ENCODE results near the gene CHST12.
"Not testable (repeated sequence)": the region's sequence is repeated elsewhere in the genome, so short reads cannot be mapped to it uniquely, and the experiment has no call there.

Gene CHST12

GRCh38 chr7:2381881-2382509 is 21.4 kb upstream of the CHST12 start:
- peaks cover 57 to 69% (median 65%) of the 10 kb centered on the region in 11 experiments for H3K36me3 ChIP-seq
- H3K9ac ChIP-seq = no peak overlapping the region
- H3K27ac ChIP-seq = no peak overlapping the region
- H3K4me3 ChIP-seq = no peak overlapping the region
- H3K27me3 ChIP-seq = no peaks in the 10 kb centered on the region
- no peak for TF ChIP-seq Cebpa-rat (IDR thresholded peaks at IDR 0.05)
- H4K20me1 ChIP-seq = peaks cover 39 to 89% (median 80%) of the 10 kb centered on the region in 11 experiments
- H3K9me3 ChIP-seq (replicated peaks in 1 of 11) = no peaks in the 10 kb centered on the region
- no peak overlapping the region for H3K4me2 ChIP-seq
- H3K4me1 ChIP-seq = peaks cover 6 to 50% (median 28%) of the 10 kb centered on the region in 10 experiments

GRCh38 chr7:2383543-2384274 is 19.7 kb upstream of the CHST12 start:
- Histone ChIP-seq H3K9me3 (replicated peaks in 1 of 11) (no peaks in the 10 kb centered on the region), H3K27ac (peak overlapping the region in 2 of 11 experiments; percentile 17 to 26; a peak in 3 of 22 replicates), H3K36me3 (peaks cover 40 to 52% (median 48%) of the 10 kb centered on the region in 11 experiments), H3K4me1 (peaks cover 23 to 59% (median 45%) of the 10 kb centered on the region in 10 experiments), H3K4me2 (peak overlapping the region in 6 of 11 experiments; percentile 13 to 53 (median 37); a peak in 10 of 22 replicates), H3K4me3 (no peak overlapping the region), H3K27me3 (0 out of 22 replicates have a peak, but pooled peaks cover 0 to 4% (median 0%) of the 10 kb centered on the region in 11 experiments), H4K20me1 (peaks cover 22 to 89% (median 64%) of the 10 kb centered on the region in 11 experiments), H3K9ac (peak overlapping the region in 6 of 11 experiments; percentile 17 to 57 (median 38); a peak in 6 of 22 replicates)
- TF ChIP-seq Cebpa-rat (IDR thresholded peaks at IDR 0.05) = no peak

GRCh38 chr7:2384354-2385243 is 18.8 kb upstream of the CHST12 start:
- Histone ChIP-seq H3K9ac (peak overlapping the region in 6 of 11 experiments; percentile 17 to 57 (median 38); a peak in 4 of 22 replicates), H3K9me3 (replicated peaks in 1 of 11) (no peaks in the 10 kb centered on the region), H3K4me1 (peaks cover 31 to 68% (median 49%) of the 10 kb centered on the region in 10 experiments), H3K36me3 (peaks cover 31 to 43% (median 39%) of the 10 kb centered on the region in 11 experiments), H3K27me3 (0 out of 22 replicates have a peak, but pooled peaks cover 0 to 4% (median 0%) of the 10 kb centered on the region in 11 experiments), H3K27ac (peak overlapping the region in 4 of 11 experiments; percentile 11 to 30 (median 22); a peak in 3 of 22 replicates), H3K4me2 (peak overlapping the region in 6 of 11 experiments; percentile 13 to 53 (median 37); a peak in 10 of 22 replicates), H4K20me1 (peaks cover 13 to 83% (median 55%) of the 10 kb centered on the region in 11 experiments; a peak in 21 of 22 replicates), H3K4me3 (no peak overlapping the region)
- TF ChIP-seq Cebpa-rat (IDR thresholded peaks at IDR 0.05) = no peak

GRCh38 chr7:2386122-2386521 is 17.3 kb upstream of the CHST12 start:
- H3K9ac ChIP-seq; H3K27ac ChIP-seq; H3K27me3 ChIP-seq; H3K4me3 ChIP-seq; H3K9me3 ChIP-seq (replicated peaks in 1 of 11): not testable (repeated sequence)
- Histone ChIP-seq H3K4me2 (peak overlapping the region in 5 of 11 experiments; percentile 12 to 89 (median 28); a peak in 6 of 22 replicates), H4K20me1 (peaks cover 0 to 68% (median 40%) of the 10 kb centered on the region in 11 experiments; a peak in 20 of 22 replicates), H3K36me3 (peaks cover 16 to 28% (median 23%) of the 10 kb centered on the region in 11 experiments), H3K4me1 (peaks cover 43 to 82% (median 60%) of the 10 kb centered on the region in 10 experiments)

- H3K4me3 ChIP-seq = no peak overlapping the region
These were observed 16.3 kb upstream of the CHST12 start for GRCh38 chr7:2386964-2387669.

GRCh38 chr7:2387897-2388636 is 15.3 kb upstream of the CHST12 start:
- Histone ChIP-seq H4K20me1 (peaks cover 0 to 48% (median 20%) of the 10 kb centered on the region in 11 experiments; a peak in 19 of 22 replicates), H3K4me3 (peak overlapping the region in 1 of 10 experiments; percentile 19; a peak in 1 of 20 replicates)

More at GRCh38 chr7:2386964-2387669, 16.3 kb upstream of the CHST12 start:
- TF ChIP-seq Cebpa-rat (IDR thresholded peaks at IDR 0.05) = no peak
- no peaks in the 10 kb centered on the region for H3K9me3 ChIP-seq (replicated peaks in 1 of 11)
- peaks cover 0 to 58% (median 30%) of the 10 kb centered on the region in 11 experiments; a peak in 19 of 22 replicates for H4K20me1 ChIP-seq
- H3K27ac ChIP-seq = peak overlapping the region in 5 of 11 experiments; percentile 15 to 59 (median 35); a peak in 4 of 22 replicates
- peaks cover 45 to 88% (median 65%) of the 10 kb centered on the region in 10 experiments for H3K4me1 ChIP-seq
- peaks cover 6 to 18% (median 14%) of the 10 kb centered on the region in 11 experiments for H3K36me3 ChIP-seq
- peak overlapping the region; percentile 64 to 89 (median 75) for H3K4me2 ChIP-seq
- 0 out of 22 replicates have a peak, but pooled peaks cover 0 to 4% (median 0%) of the 10 kb centered on the region in 11 experiments for H3K27me3 ChIP-seq
- H3K9ac ChIP-seq = peak overlapping the region in 3 of 11 experiments; percentile 11 to 18 (median 12); a peak in 4 of 22 replicates

GRCh38 chr7:2388637-2388954 is 14.8 kb upstream of the CHST12 start:
- TF ChIP-seq Cebpa-rat (IDR thresholded peaks at IDR 0.05) = no peak
- Histone ChIP-seq H4K20me1 (peaks cover 0 to 43% (median 15%) of the 10 kb centered on the region in 11 experiments; a peak in 18 of 22 replicates), H3K4me3 (peak overlapping the region in 1 of 10 experiments; percentile 19; a peak in 1 of 20 replicates), H3K27ac (peak overlapping the region in 3 of 11 experiments; percentile 30 to 59 (median 58); a peak in 5 of 22 replicates), H3K9me3 (replicated peaks in 1 of 11) (no peaks in the 10 kb centered on the region), H3K27me3 (0 out of 22 replicates have a peak, but pooled peaks cover 0 to 4% (median 0%) of the 10 kb centered on the region in 11 experiments), H3K4me2 (peak overlapping the region; percentile 64 to 89 (median 75)), H3K9ac (peak overlapping the region in 4 of 11 experiments; percentile 25 to 50 (median 38); a peak in 5 of 22 replicates), H3K4me1 (peaks cover 60 to 88% (median 73%) of the 10 kb centered on the region in 10 experiments), H3K36me3 (peaks cover 0 to 4% (median under 1%) of the 10 kb centered on the region in 11 experiments; a peak in 3 of 22 replicates)

More at GRCh38 chr7:2387897-2388636, 15.3 kb upstream of the CHST12 start:
- Histone ChIP-seq H3K27ac (peak overlapping the region in 4 of 11 experiments; percentile 30 to 59 (median 45); a peak in 8 of 22 replicates), H3K27me3 (0 out of 22 replicates have a peak, but pooled peaks cover 0 to 4% (median 0%) of the 10 kb centered on the region in 11 experiments), H3K9me3 (replicated peaks in 1 of 11) (no peaks in the 10 kb centered on the region), H3K36me3 (peaks cover 0 to 8% (median 5%) of the 10 kb centered on the region in 11 experiments; a peak in 12 of 22 replicates), H3K9ac (peak overlapping the region in 7 of 11 experiments; percentile 3 to 50 (median 25); a peak in 8 of 22 replicates), H3K4me1 (peaks cover 54 to 88% (median 72%) of the 10 kb centered on the region in 10 experiments), H3K4me2 (peak overlapping the region; percentile 64 to 89 (median 75))
- no peak for TF ChIP-seq Cebpa-rat (IDR thresholded peaks at IDR 0.05)

GRCh38 chr7:2390020-2390816 is 13.2 kb upstream of the CHST12 start:
- peak overlapping the region in 6 of 11 experiments; percentile 5 to 52 (median 22); a peak in 6 of 22 replicates for H3K27ac ChIP-seq
- not testable (repeated sequence) for H3K9me3 ChIP-seq (replicated peaks in 1 of 11); H3K36me3 ChIP-seq; H3K4me3 ChIP-seq; H3K27me3 ChIP-seq
- H3K4me2 ChIP-seq = peak overlapping the region; percentile 42 to 82 (median 58)
- peak overlapping the region in 3 of 11 experiments; percentile 3 to 38 (median 13); a peak in 3 of 22 replicates for H3K9ac ChIP-seq
- peaks cover 0 to 31% (median 0%) of the 10 kb centered on the region in 11 experiments; a peak in 9 of 22 replicates for H4K20me1 ChIP-seq
- H3K4me1 ChIP-seq = peaks cover 71 to 93% (median 77%) of the 10 kb centered on the region in 10 experiments
